Myocyte (in vitro differentiated cells): ENCODE results near the gene ABLIM3. TPM values are rescaled to one million over a fixed set of nuclear protein-coding genes. Genes with fewer than 3 reads are reported as not detected.

Experiments
- DNase-seq: peaks from one replicate; pipeline ENCODE4 v3.0.0-alpha.2; 2012; ENCODE audit warnings: low read depth
- total RNA-seq: library from RNA; depleted of rRNA; stranded (reverse); fragments of >200 nt; gene quantifications from 2 replicates; pipeline ENCODE4 v1.2.3, GENCODE V29; 2014

Gene ABLIM3
- total RNA-seq, 1 donor from 2014 or later: 220 TPM

DNA sequence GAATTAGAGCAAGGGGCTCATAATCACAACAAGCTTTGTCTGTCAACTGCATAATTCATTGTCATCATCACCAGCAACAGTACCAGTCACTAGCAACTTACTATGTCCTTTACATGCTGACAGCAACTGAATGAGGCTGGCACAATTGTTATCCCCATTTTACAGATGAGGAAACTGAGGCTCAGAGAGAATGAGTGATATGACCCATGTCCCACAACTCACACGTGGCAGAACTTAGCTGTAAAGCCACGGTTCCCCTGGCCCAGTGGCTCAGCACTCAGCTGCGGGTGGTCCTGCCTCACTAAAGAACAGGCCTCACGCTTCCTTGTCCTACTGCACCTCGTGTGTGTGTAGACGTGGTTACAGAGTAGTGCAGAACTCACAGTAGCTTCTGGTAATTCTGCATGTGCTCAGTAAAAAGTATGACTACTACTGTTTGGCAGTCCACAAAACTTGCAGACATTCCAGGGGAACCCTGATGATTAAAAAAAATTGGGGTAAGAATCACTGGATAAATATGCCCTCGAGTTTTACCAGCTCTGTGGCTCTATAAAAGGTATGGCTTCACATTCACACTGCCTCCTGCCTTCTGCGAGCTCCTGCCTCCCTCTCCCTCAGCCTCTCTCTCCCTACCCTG is 160.6 kb downstream of the ABLIM3 start:
- DNase-seq: no peak

DNA sequence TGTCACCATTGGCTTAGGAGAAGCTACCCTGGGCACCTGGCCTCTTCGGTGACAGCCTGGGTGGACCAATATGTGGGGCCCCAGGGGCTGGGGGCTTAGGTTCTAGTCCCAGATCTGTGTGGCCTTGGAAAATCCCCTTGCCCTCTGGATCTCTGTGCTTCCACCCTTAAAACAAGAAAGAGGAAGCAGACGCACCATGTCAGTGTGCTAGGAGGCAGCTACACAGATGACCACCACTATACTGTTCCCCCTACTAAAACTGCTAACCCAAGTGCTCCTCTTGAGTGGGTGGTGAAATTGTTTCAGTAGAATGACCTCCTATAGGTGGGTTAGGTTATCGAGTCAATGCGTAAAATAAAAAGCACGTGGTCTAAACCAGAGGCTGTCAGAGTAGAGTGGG is 161.3 kb downstream of the ABLIM3 start:
- DNase-seq: no peak

DNA sequence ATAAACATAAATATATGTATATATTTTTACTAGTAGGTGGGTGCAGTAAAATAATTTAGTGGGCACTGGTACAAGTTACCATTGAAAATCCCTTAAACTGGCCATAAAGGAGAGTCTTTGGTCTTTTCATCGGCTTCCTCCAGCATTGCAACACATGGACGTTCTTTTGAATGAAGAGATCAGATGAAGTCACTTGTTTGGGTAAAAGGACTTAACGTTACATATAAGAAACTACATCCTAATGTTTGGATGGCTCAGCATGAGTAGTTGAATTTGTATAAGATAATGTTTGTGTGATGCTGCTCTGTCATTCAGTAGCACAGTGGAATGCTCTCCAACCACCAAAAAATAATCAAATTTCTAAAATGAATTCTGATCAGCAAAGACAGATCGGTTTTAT is 161.9 kb downstream of the ABLIM3 start:
- no peak for DNase-seq

DNA sequence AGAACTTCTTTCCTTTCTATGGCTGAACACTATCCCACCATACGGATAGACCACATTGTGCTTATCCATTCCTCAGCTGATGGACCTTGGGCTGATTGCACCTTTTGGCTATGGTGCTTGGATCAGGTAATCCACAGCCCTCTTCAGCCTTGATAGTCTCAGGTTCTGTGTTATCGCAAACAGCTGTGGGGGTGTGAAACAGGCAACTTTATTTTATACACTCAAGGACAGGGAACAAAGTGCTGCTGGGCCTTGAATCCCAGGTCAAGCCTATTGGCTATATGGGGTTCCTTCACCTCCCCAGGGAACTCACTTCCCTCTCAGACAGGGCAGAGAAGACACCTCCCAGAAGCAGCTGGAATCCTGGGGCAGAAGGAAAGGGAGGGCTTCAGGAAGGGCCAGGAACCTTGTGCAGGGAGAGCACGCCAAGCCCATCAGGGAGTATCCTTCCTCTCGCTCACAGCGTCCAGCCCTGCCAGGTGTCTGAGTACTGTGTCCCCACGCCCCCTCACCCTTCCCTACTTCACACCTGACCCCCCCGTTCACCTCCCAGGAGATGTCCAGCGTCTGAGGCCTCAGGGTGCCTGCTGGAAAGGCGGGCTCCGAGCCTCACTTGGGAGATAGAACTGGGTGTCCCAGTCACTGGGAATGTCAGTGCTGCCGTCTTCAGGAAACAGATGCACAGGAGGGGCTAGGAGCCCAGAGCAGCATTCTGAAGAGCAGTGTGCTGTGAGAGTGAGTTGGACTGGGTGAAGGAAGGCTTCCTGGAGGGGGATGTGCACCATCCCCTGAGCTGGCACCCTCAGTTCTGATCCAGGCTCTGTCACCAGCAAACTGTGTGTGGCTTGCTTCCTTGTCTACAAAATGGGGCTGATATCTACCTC is 163.1 kb downstream of the ABLIM3 start:
- no peak for DNase-seq

DNA sequence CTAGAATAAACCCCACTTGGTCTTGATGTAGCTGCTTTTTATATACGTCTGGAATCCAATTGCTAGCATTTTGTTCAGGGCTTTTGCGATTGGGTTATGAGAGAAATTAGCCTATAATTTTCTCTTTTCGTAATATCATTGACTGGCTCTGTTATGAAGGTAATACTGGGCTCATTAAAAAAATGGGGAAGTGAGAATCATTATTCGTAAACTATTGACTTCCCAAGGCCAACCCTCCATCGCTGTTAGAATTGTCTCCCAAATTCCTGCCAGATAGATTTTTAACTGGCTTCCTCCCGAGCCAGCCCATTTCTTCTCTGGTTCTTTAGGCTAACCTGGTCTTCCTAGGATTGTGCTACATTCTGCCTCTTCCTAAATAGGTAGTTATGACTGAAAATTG is 168.1 kb downstream of the ABLIM3 start:
- no peak for DNase-seq

Other genes with a start within 250 kb of the ABLIM3 start
- 3.9 and 4.3 TPM in 2 replicates for gene SH3TC2, start 78.4 kb upstream of the ABLIM3 start, total RNA-seq
- 136 and 239 TPM in 2 replicates for gene AFAP1L1, start 130.4 kb downstream of the ABLIM3 start, total RNA-seq
- 12.8 and 14.3 TPM in 2 replicates for gene GRPEL2, start 204.0 kb downstream of the ABLIM3 start, total RNA-seq
- 8.1 and 10.5 TPM in 2 replicates for gene PCYOX1L, start 216.6 kb downstream of the ABLIM3 start, total RNA-seq
- 18.0 and 20.9 TPM in 2 replicates for gene IL17B, start 237.8 kb downstream of the ABLIM3 start, total RNA-seq